Measurements from ENCODE around the gene KIFC3.

GRCh38 chr16:57800200-57801097 is 1.8 kb downstream of the KIFC3 start:
- TF ChIP-seq CTCF (IDR thresholded peaks at IDR 0.05) (no peak), POLR2A (IDR thresholded peaks at IDR 0.05) (no peak), POLR2AphosphoS5 (IDR thresholded peaks at IDR 0.05) (no peak)

Data from sigmoid colon (tissue), 4 donors.